ENCODE results near the gene MGMT.

DNA sequence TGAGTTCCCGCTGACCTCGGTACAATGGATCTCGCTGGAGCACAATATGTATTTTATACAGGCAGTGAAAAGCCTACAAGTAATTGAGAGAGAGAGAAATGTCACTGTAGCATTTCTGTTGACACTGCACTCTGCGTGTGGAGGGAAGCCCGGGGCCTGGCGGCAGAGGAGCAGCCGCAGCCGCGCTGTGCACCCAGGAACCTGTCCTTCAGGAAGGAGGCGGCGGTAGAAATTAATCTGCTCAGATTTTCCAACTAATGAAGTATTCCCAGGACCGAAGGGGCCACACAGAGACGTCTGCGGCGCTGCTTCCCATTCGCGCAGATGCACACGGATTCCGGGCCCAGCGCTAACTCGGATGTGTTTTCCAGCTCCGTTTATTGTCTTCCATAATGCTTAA, 327.0 kb downstream of the MGMT start:
- no peak for TF ChIP-seq CTCF (IDR thresholded peaks at IDR 0.05)
- TF ChIP-seq POLR2AphosphoS5 (IDR thresholded peaks at IDR 0.05), result no peak
